Smooth muscle cell of the brain vasculature (primary cell): Measurements from ENCODE around the gene KIAA0513.
"Not testable (repeated sequence)": the region's sequence is repeated elsewhere in the genome, so short reads cannot be mapped to it uniquely, and the experiment has no call there.

ENCODE experiments used
- DNase-seq: peaks from one replicate; pipeline ENCODE4 v3.0.0-alpha.2; 2012; ENCODE audit warnings: low read depth, low spot score

KIAA0513 gene

DNA sequence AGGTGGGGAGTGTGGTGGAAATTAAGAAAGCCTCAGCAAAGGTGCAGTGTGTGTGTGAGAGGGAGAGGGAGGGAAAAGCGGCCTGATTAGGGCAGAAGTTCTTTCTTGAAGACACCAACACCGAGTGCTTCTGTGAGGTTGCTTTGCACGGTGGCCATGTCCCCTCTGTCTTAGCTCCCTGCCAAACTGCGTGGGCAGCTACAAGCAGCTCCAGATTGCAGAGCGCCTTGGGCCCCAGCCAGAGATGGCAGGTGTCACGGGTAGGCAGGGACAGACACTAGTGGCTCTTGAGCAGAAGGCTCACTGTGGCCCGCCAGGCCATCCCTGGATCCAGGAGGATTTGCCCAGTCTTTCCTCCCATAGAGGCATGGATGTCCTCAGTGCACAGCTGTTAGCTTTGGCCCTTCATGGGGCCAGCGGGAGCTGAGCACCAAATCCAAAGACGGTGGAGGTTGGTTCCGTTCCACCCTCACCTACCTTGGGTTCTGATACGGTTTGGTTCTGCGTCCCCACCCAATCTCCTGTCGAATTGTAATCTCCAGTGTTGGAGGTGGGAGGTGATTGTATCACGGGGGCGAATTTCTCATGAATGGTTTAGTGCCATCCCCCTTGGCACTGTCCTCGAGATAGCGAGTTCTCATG, 21.4 kb downstream of the KIAA0513 start:
- DNase-seq: no peak

DNA sequence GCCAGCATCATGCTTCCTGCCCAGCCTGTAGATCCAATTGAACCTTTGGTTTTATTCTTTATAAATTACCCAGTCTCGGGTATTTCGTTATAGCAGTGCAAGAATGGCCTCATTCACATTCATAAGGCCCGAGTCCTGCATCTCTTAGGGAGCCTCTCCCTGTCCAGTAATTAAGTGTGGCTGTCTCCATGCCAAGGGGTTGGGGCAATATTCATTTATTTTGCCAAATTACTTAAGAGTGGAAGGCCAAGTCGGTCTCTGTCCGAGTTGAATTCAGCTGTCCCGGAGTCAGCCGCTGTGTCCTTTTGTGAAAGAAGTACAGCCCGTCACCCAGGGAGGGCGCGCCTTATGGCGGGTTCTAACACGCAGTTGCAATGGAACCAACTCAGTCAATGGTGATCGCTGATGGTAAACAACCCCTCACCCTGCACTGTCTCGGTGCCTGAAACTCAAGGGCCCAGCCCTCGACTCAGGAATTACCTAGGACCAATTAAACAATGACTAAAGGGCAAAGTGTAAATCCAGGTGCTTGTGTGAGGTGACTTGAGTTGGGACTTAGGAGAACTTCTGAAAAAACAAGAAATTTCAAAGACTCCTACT, 22.2 kb downstream of the KIAA0513 start:
- no peak for DNase-seq

DNA sequence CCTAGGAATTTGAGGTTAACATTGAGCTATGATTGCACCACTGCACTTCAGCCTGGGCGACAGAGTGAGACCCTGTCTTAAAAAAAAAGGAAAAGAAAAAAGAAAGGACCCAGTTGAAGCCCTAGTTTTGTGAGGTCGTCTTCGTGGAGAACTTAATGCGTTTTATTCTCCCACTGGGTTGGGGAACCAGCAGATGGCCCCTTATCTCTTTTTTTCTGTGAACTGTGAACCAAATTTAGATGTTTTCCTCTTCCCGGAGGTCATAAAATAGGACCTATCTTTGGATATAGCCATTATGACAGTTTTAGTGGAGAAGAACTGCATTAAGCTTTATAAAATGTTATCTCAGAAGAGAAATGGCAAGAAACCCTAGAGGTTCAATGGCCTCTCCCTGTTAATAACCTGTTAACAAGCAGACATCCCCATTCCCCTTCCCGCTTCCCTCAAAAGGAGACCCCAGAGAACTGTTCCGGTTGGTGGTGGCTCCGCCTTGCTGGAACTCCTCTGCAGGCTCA, 23.5 kb downstream of the KIAA0513 start:
- DNase-seq: no peak

DNA sequence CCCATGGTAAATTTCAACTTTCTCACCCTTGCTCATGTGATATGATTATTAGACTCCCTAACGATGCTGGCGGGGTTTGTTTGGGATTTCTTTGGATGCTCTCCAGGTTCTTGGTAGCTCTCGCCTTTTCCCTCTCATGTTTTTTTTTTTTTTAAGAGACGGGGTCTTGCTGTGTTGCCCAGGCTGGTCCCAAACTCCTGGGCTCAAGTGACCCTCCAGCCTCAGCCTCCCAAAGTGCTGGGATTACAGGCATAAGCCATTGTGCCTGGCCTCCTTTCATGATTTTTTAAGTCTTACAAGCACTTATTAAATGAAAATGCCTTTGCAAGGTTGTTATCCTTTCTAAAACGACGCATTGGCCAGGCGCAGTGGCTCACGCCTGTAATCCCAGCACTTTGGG, 24.1 kb downstream of the KIAA0513 start:
- DNase-seq: no peak

DNA sequence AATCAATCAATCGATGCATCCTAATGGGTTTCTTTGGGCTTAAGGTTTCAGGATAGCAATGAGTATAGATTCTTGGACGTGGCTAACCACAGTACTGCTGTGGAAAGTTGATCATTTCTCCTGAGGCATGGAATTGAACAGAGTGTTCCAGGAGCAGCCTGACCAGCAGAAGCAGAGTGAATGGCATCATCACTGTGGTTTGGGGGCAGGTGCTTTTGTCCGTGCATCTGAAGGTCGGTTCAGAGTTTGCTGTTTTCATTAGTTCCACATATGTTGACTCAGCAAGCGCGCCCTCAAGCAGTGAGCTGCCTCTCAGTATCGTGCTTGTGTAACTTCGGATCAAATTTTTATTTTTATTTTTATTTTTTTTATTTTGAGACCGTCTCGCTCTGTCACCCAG, 24.9 kb downstream of the KIAA0513 start:
- no peak for DNase-seq

DNA sequence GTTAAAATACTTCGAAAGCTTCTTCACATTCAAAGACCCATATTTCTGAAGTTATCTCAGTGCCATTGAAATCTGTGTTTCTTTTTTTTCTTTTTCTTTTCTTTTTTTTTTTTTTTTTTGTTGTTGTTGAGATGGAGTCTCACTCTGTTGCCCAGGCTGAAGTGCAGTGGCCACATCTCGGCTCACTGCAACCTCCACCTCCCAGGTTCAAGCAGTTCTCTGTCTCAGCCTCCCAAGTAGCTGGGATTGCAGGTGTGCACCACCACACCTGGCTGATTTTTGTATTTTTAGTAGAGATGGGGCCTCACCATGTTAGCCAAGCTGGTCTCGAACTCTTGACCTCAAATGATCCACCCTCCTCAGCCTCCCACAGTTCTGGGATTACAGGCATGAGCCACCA, 26.7 kb downstream of the KIAA0513 start:
- not testable (repeated sequence) for DNase-seq

DNA sequence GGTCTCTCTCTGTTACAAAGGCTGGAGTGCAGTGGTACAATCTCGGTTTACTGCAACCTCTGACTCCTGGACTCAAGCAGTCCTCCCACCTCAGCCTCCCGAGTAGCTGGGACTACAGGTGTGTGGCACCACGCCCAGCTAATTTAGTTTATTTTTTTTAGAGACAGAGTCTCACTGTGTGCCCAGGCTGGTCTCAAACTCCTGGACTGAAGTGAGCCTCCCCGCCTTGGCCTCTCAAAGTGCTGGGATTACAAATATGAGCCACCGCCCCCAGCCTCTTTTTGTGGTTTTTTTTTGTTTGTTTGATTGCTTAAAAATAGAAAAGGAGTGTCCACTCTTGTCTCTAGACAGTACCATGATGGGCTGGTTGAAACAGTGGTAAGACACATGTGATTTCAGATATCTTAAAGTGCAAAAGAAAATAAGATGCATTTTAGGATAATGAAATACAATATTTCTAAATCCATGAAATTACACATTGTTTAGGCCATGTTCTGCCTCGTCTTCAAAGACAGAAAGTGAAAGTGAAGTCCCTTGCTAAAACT, 27.4 kb downstream of the KIAA0513 start:
- no peak for DNase-seq

DNA sequence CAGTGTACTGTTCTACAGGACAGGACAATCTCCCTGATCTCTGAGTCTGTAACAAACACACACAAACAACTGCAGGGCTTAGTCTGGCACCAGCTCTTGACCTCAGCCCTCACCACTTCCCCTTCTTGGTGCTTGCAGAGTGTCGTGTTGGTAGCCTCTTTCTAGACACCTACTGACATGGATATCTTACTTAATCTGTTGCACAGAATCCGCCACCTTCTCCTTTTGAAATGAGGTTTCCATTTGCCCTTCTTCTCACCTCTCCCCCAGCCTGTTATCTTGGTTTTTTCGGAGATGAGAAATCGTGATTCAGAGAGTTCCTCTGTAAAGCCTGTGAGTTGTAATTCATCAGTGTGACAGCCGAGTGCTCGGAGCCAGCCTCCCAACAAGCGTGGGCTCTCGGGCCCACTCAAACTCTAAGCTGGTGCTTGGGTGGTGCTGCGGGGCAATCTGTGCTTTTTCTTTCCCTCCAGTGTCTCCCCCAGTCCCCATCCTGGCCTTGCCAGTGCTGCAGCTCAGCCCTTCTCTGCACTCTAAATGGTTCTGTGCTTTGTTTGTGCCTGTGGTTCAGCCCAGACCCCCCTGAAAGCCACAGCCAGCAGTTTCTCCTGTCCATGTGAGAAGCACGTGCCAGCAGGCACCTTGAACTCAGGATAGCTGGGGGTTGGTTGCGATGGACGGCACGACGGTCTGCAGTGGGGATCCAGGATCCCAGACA, 28.1 kb downstream of the KIAA0513 start:
- no peak for DNase-seq

DNA sequence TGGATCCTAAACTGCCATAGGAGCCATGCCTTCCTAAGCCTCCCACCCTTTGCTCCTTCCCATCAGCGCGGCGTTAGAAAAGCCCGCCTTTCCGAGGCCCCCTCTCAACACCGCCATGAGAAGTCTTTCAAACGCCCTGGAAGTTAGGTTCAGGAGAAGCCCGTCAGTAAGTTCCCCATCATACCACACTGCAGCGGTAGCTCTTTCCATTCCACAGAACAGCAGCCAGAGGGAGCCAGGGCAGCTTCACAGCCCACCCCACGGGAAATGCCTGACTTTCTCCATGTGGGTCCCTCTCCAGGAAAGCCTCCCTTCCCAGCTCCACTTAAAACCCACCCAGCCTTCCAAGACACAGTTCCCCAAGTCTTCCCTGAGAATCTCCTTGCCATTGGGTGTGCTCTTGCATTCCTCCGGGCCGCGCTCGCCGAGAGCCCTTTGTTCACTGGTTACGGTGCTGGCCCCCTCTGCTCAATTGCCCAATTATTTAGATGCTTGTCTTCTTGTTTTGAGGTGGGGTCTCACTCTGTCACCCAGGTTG, 28.7 kb downstream of the KIAA0513 start:
- DNase-seq: no peak

DNA sequence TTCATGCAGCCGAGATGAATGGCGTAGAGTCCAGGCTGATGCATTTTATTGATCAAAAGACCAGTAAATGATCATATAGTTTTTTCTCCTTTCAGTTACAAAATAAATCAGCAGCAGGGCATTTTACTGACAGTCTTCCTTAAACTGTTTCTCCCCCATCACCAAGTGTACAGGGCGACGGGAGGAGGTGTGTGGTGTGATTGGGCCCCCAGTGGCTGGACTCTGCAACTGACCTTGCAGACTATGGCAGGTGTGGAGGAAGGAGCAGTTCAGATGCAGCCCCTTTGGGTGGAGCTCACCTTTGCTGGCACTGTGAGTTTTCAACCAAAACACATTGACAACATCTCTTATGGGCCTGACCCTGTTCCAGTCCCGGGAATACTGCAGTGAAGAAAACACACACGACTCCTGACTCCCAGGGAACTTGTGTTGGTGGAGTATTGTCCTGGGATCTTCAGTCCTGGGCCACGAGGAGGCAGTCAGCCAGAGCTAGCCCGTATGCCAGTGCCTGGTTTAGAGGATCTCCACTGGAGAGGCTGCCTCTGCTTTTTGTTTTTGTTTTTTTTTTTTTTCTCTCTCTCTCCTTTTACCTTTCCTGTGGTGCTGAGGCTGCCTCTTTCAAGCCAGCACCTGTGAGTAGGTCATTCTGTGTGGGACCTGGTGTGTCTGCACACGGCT, 29.8 kb downstream of the KIAA0513 start:
- no peak for DNase-seq

DNA sequence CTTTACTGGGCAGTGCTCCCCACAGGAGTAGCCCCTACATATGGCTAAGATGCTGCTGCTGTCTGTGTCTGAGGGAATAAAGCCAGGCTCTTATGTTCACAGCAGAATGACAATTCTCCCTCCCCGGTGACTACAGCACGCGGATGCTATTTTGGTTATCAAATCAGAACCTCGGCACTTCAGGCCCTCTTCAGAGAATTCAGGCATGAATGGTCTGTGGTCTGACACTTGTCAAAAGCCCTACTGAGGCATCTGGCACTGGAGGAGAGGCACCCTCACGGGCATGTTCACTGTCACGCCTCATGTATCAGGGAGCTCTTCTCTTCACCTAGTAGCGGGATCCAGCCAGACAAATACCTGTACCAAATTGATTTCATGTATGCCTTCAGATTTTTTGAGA, 30.4 kb downstream of the KIAA0513 start:
- no peak for DNase-seq

DNA sequence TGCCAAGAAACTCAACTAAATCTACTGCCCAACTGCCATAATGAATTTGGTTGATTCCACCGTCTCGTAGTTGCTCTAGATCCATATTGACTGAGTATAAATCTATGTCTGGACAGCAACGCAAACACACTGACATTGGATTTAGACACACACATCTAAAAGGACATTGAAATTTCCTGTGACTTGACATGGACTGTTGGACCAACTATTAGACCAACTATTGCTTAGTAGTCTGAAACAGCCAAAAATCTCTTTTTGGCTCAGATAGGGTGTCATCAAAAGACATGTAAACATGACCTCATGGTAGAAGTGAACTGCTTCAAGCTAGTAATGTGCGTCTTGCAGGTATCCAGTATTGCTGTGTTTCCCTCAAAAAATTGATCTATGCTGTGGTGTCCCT, 31.3 kb downstream of the KIAA0513 start:
- no peak for DNase-seq

DNA sequence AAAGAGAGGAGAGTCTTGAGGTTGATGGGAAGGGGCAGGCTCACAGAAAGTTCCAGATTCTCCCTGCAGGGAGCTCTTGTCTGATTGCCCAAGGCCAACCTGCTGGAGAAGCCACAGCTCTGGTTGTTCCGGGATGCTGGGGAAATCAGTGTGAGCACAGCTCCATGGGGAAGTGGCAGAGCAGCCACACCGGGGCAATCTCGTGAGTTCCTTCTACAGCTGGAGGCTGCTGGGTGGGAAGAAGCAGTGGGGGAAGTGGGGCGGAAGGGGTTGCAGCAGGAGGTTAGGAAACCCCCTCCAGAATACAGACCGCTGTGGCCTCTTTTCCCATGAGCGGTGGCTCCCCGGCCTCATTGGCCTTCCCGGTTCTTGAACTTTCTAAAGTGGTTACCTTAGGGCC, 34.0 kb downstream of the KIAA0513 start:
- no peak for DNase-seq

DNA sequence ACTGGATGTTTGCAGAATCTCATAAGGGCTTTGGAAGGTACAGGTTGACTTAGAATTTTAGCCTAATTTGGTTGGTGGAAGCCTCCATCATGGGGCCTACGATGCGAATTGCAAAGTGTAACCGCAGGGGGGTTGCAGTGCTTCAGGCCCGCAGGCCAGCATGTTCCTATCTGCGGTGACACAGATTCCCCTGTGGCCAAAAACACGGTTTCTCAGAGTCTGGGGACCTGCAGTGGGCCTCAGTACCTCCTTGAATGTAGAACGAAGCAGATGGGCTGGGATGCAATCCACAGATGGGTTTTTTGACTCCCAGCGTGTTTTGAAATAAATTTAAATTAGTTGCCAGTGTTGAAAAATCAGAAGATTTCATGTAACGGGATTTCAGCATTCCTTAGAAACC, 34.7 kb downstream of the KIAA0513 start:
- no peak for DNase-seq

DNA sequence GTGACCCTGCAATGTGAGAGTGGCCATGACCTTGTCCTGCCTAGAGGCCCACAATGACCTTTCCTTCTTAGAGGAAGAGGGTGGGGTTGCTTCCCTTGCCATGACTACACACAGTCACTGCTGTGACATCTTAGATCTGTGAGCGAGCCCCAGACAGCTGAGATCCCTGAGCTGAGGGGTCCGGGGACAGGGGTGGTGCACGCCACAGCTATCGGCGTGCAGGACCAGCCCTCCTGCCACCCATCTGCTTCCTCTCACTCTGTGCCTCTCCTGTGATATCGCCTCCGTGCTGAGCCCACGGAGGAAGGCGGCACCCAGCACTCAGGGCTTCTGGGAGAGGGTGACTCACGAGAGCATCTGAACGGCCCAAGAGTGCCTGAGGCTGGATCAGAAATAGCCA, 35.2 kb downstream of the KIAA0513 start:
- DNase-seq: no peak

DNA sequence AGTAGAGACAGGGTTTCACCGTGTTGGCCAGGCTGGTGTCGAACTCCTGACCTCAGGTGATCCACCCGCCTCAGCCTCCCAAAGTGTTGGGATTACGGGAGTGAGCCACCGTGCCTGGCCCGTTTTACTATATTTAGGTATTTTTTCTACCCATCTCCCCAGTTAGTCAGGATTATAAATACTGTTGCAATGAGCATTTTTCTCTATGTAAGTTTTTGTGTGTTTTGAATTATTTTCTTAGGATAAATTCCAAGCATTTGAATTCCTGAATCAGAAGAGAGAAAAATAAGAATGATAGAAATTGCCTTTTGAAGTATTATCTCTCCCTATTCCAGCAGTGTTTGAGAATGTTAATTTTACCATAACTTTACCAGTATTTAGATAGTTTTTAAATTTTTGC, 36.6 kb downstream of the KIAA0513 start:
- no peak for DNase-seq

DNA sequence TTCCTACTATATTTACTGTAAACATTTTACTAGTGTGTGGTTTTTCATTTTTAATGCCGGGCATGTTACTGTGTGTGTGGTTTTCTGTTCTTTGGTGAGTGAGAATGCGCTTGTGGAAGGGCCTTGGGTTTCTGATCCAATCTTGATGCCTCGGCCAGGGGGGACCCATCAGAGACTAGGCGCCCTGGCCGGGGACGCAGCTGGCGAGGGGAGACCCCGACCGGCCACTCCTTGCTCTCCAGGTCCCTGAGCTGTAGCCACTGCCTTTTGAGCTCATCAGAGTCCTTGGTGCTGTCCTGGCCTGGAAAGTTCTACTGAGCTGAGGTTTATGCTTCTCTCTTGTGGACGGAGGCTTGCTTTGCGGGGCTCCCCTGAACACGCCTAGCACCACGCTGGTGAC, 37.5 kb downstream of the KIAA0513 start:
- DNase-seq: no peak

DNA sequence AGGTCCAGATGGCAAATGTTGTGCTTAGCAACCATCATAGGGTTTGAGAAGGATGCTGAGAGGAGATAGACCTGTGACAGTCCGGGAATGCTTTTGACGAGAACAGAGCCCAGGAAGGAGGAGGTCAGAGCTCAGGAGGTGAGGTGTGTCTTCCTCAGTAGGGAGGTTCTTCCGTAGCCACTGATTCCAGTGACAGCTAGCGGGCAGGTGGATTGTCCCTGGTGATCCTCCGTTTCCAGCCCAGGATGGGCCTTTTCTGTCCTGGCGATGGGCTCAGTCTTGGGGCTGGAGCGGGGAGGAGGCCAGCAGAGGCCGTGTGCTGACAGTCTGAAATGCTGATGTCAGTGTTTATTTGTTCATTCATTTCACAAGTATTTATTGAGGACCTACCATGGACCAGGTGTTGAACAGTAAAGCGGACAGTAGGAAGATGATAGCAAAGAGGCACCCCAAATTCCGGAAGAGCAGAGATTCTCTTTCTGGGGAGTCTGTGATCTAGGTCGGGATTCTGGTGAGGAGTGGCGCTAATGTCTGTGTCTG, 38.8 kb downstream of the KIAA0513 start:
- DNase-seq: no peak

DNA sequence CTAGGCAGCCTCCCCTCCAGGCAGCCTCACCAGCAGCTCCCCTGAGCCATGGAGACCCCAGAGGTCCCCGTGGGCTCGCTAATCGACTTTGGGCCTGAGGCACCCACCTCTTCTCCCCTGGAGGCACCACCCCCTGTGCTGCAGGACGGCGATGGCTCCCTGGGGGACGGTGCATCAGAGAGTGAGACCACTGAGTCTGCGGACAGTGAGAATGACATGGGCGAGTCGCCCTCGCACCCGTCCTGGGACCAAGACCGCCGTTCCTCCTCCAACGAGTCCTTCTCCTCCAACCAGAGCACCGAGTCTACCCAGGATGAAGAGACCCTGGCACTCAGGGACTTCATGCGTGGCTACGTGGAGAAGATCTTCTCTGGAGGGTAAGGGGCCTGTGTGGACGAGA, 39.4 kb downstream of the KIAA0513 start:
- DNase-seq: no peak

DNA sequence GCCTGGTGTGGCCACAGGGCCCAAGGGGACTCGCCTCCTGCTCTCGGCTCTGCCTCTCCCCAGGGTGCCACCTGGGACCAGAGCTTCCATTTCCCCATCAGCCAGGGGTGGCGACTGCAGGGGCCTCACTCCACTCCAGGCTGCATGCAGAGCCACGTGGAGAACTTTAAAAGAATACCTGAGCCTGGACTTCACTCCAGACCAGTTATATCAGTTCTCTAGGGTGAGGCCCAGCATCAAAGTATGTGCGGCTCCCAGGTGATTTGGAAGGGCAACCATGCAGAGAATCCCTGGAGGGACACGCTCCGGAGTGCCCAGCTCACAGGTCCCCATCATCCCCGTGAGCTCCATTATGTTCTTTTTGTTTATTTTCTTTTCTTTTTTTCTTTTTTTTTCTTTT, 39.8 kb downstream of the KIAA0513 start:
- DNase-seq: no peak

DNA sequence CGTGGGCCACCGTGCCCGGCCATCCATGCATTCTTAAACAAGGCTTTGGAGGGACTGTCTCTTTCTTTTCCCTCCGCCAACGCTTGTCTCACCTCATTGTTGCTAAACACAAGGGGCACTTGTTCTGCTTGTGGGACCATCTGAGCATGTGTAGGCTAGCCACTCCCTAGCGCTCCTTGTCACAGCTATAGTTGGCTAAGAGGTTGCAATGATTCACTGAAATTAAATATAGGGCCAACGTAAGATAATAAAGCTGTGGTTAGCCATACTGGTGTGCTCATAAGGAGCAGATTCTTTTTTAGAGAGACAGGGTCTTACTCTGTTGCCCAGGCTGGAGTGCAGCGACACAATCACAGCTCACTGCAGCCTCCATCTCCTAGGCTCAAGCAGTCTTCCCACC, 41.2 kb downstream of the KIAA0513 start:
- no peak for DNase-seq

DNA sequence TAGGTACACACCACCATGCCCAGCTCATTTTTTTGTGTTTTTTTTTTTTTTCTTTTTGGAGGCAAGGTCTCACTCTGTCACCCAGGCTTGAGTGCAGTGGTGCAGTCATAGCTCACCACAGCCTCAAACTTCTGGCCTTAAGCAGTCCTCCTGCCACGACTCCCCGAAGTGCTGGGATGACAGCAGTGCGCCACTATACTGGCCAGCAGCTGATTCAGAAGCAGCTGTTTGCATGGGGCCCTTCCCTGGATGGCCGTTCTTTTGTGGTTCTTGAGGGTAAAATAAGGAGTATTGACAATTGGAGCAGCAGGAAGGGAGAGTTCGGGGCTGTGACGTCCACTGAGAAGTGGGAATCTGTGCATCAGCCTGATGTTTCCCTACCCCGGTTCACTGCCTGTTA, 41.6 kb downstream of the KIAA0513 start:
- DNase-seq: no peak
